Measurements from ENCODE around the gene ZNHIT1.

The ZNHIT1 gene

GRCh38 chr7:101226721-101227120 is 8.8 kb downstream of the ZNHIT1 start:
- no peak for DNase-seq (ENCODE audit: extremely low read depth, low read depth)
- no peak for TF ChIP-seq CTCF (IDR thresholded peaks at IDR 0.05; ENCODE audit: low read depth, low read length, missing control alignments)
- no peak overlapping the region for H3K4me3 ChIP-seq (replicated peaks; ENCODE audit: low read depth, low read length)

GRCh38 chr7:101231644-101232043 is 13.7 kb downstream of the ZNHIT1 start:
- TF ChIP-seq CTCF (IDR thresholded peaks at IDR 0.05; ENCODE audit: low read depth, low read length, missing control alignments), result no peak
- H3K4me3 ChIP-seq (replicated peaks; ENCODE audit: low read depth, low read length), result no peak overlapping the region
- no peak for DNase-seq (ENCODE audit: extremely low read depth, low read depth)

GRCh38 chr7:101232141-101232850 is 14.3 kb downstream of the ZNHIT1 start:
- no peak for TF ChIP-seq CTCF (IDR thresholded peaks at IDR 0.05; ENCODE audit: low read depth, low read length, missing control alignments)
- no peak for DNase-seq (ENCODE audit: extremely low read depth, low read depth)
- H3K4me3 ChIP-seq (replicated peaks; ENCODE audit: low read depth, low read length), result no peak overlapping the region

- H3K4me3 ChIP-seq (replicated peaks; ENCODE audit: low read depth, low read length), result no peak overlapping the region
- TF ChIP-seq CTCF (IDR thresholded peaks at IDR 0.05; ENCODE audit: low read depth, low read length, missing control alignments), result no peak
- DNase-seq (ENCODE audit: extremely low read depth, low read depth), result no peak
These were observed 16.1 kb downstream of the ZNHIT1 start for GRCh38 chr7:101233907-101234547.

- DNase-seq (ENCODE audit: extremely low read depth, low read depth), result no peak
- no peak overlapping the region for H3K4me3 ChIP-seq (replicated peaks; ENCODE audit: low read depth, low read length)
- TF ChIP-seq CTCF (IDR thresholded peaks at IDR 0.05; ENCODE audit: low read depth, low read length, missing control alignments), result no peak
These were observed 16.7 kb downstream of the ZNHIT1 start for GRCh38 chr7:101234636-101235035.

GRCh38 chr7:101235050-101235449 is 17.1 kb downstream of the ZNHIT1 start:
- peak; percentile 40 for TF ChIP-seq CTCF (IDR thresholded peaks at IDR 0.05; ENCODE audit: low read depth, low read length, missing control alignments)
- H3K4me3 ChIP-seq (replicated peaks; ENCODE audit: low read depth, low read length), result no peak overlapping the region
- no peak for DNase-seq (ENCODE audit: extremely low read depth, low read depth)

Measured in HFF-Myc (cell line).